GM18502 (cell line): ENCODE measurements around the gene TMED1.

Experiments used
- ATAC-seq: cut with Tn5 transposase; IDR thresholded peaks from one replicate; pipeline ENCODE4 v1.9.1; 2021; ENCODE audit warnings: mild to moderate bottlenecking; ENCODE audit not compliant: unreplicated experiment, poor library complexity

TMED1 gene

GRCh38 chr19:10835089-10835753, 791 bp downstream of the TMED1 start:
- no peak for ATAC-seq

- no peak for ATAC-seq
These were observed 3.1 kb downstream of the TMED1 start for GRCh38 chr19:10832939-10833296.

GRCh38 chr19:10831987-10832938, 3.7 kb downstream of the TMED1 start:
- no peak for ATAC-seq

- ATAC-seq = no peak
These were observed 4.9 kb downstream of the TMED1 start for GRCh38 chr19:10830931-10831779.

GRCh38 chr19:10830370-10830769, 5.6 kb downstream of the TMED1 start:
- ATAC-seq = no peak

GRCh38 chr19:10829967-10830366, 6.0 kb downstream of the TMED1 start:
- ATAC-seq = no peak

GRCh38 chr19:10828981-10829821, 6.8 kb downstream of the TMED1 start:
- ATAC-seq = no peak

GRCh38 chr19:10826846-10827245, 9.2 kb downstream of the TMED1 start:
- no peak for ATAC-seq

- ATAC-seq = no peak
These were observed 9.8 kb downstream of the TMED1 start for GRCh38 chr19:10826231-10826630.

GRCh38 chr19:10823690-10824089, 12.3 kb downstream of the TMED1 start:
- ATAC-seq = no peak

GRCh38 chr19:10820173-10820572, 15.8 kb downstream of the TMED1 start:
- ATAC-seq = no peak

- no peak for ATAC-seq
These were observed 16.6 kb downstream of the TMED1 start for GRCh38 chr19:10819124-10820060.

GRCh38 chr19:10818301-10819123, 17.5 kb downstream of the TMED1 start:
- ATAC-seq = no peak

GRCh38 chr19:10817291-10818038, 18.5 kb downstream of the TMED1 start:
- no peak for ATAC-seq

GRCh38 chr19:10816691-10817090, 19.3 kb downstream of the TMED1 start:
- ATAC-seq = no peak

- ATAC-seq = no peak
These were observed 19.9 kb downstream of the TMED1 start for GRCh38 chr19:10815969-10816644.
